Effector CD4-positive, alpha-beta T cell (primary cell): ENCODE measurements around the gene SMOC2.
"Not testable (repeated sequence)": the region's sequence is repeated elsewhere in the genome, so short reads cannot be mapped to it uniquely, and the experiment has no call there.

ENCODE experiments used
- DNase-seq: peaks from one replicate; pipeline ENCODE4 v3.0.0-alpha.2; 2020

Gene SMOC2

GRCh38 chr6:168609026-168609685, 168.2 kb downstream of the SMOC2 start:
- DNase-seq, result no peak

- no peak for DNase-seq
Measured at GRCh38 chr6:168609914-168610490, 169.0 kb downstream of the SMOC2 start.

- not testable (repeated sequence) for DNase-seq
Measured at GRCh38 chr6:168610966-168611365, 170.0 kb downstream of the SMOC2 start.

- DNase-seq, result no peak
Measured at GRCh38 chr6:168611691-168612090, 170.7 kb downstream of the SMOC2 start.

GRCh38 chr6:168612586-168612985, 171.6 kb downstream of the SMOC2 start:
- DNase-seq, result no peak

- DNase-seq, result no peak
Measured at GRCh38 chr6:168615837-168616236, 174.9 kb downstream of the SMOC2 start.

GRCh38 chr6:168616816-168617765, 176.1 kb downstream of the SMOC2 start:
- DNase-seq, result no peak

GRCh38 chr6:168618546-168619315, 177.7 kb downstream of the SMOC2 start:
- DNase-seq, result no peak

GRCh38 chr6:168619560-168620314, 178.8 kb downstream of the SMOC2 start:
- no peak for DNase-seq

- DNase-seq, result no peak
Measured at GRCh38 chr6:168620578-168620977, 179.6 kb downstream of the SMOC2 start.

GRCh38 chr6:168623736-168624135, 182.8 kb downstream of the SMOC2 start:
- DNase-seq, result no peak

- DNase-seq, result no peak
Measured at GRCh38 chr6:168624540-168624939, 183.6 kb downstream of the SMOC2 start.

GRCh38 chr6:168624948-168625347, 184.0 kb downstream of the SMOC2 start:
- no peak for DNase-seq

- no peak for DNase-seq
Measured at GRCh38 chr6:168625602-168626001, 184.6 kb downstream of the SMOC2 start.

- no peak for DNase-seq
Measured at GRCh38 chr6:168626046-168626602, 185.1 kb downstream of the SMOC2 start.

- no peak for DNase-seq
Measured at GRCh38 chr6:168627506-168628175, 186.7 kb downstream of the SMOC2 start.

- DNase-seq, result no peak
Measured at GRCh38 chr6:168628176-168628553, 187.2 kb downstream of the SMOC2 start.

GRCh38 chr6:168628732-168629245, 187.8 kb downstream of the SMOC2 start:
- DNase-seq, result no peak

GRCh38 chr6:168631564-168631963, 190.6 kb downstream of the SMOC2 start:
- no peak for DNase-seq

- DNase-seq, result no peak
Measured at GRCh38 chr6:168632694-168633093, 191.7 kb downstream of the SMOC2 start.
